ENCODE measurements around the gene BRINP3. TPM values are rescaled to one million over a fixed set of nuclear protein-coding genes. Genes with fewer than 3 reads are reported as not detected.

Gene BRINP3
- total RNA-seq, 4 donors from 2014 or later: 0.20 TPM; not detected in 3

- in situ Hi-C loops (cut with MboI; ENCODE audit: low sequenced_read_pairs in 4 of 4) (no loop called here), intact Hi-C loops (cut with DNase I; ENCODE audit: low total_unique reads) (no loop called here)
- Histone ChIP-seq H3K27ac (no peak overlapping the region), H3K4me3 (no peak overlapping the region), H3K36me3 (no peaks in the 10 kb centered on the region), H3K27me3 (no peaks in the 10 kb centered on the region), H3K9me3 (no peaks in the 10 kb centered on the region), H3K4me1 (no peaks in the 10 kb centered on the region)
- TF ChIP-seq CTCF (IDR thresholded peaks at IDR 0.05 in 4 of 5, conservative IDR thresholded peaks at IDR 0.05 in 1 of 5) (no peak), POLR2A (IDR thresholded peaks at IDR 0.05) (no peak)
- ATAC-seq: no peak
- DNase-seq: no peak
Measured at GRCh38 chr1:190353538-190354101, 124.0 kb downstream of the BRINP3 start.

DNA sequence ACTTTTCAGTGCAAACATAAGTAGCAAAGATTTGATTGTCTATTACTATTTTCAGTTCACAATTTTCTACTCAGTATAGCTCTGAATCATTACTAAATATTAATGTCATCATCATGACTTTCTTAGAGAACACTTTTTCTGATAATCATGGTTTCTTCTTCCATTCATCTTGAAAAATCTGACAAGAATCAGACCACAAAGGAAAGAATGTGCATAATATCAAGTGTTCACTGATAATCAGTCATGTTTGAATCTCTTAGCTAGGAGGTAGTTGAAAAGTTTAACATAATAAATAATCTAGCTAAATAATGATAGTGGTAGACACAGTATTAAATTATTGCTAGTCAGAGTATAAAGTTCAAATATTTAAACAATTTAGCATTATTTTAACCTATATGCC lies 133.2 kb downstream of the BRINP3 start:
- no peak for TF ChIP-seq CTCF (IDR thresholded peaks at IDR 0.05 in 4 of 5, conservative IDR thresholded peaks at IDR 0.05 in 1 of 5)
- TF ChIP-seq POLR2A (IDR thresholded peaks at IDR 0.05): no peak
- intact Hi-C loops (cut with DNase I; ENCODE audit: low total_unique reads): no loop called here
- H3K27ac ChIP-seq: no peak overlapping the region

DNA sequence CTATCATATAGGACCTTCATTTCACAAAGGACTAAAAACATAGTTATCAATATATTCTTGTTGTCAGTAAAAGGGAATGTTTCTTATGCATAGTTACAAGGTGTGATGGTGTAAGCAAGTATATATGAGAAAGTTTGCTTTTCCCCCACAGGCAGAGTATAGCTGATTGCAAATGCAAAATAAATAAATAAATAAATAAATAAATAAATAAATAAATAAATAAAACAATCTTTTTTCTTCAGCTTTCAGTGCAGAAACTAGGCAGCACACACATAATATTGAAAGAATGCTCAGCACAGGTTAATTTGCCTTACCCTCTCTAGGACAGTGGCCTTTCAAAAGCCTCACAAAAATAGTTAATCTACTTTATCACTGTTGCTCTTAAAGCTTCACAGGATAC lies 138.8 kb downstream of the BRINP3 start:
- intact Hi-C loops (cut with DNase I; ENCODE audit: low total_unique reads): no loop called here
- ATAC-seq (no peak), DNase-seq (no peak)
- Histone ChIP-seq H3K27me3 (no peaks in the 10 kb centered on the region), H3K4me1 (no peaks in the 10 kb centered on the region), H3K4me3 (no peak overlapping the region), H3K36me3 (no peaks in the 10 kb centered on the region), H3K9me3 (no peaks in the 10 kb centered on the region), H3K27ac (no peak overlapping the region)
- in situ Hi-C loops (cut with MboI; ENCODE audit: low sequenced_read_pairs in 4 of 4): loop anchor here in 1 of 4 donors (10.0 kb wide), 1 partner anchor 64 kb away; no protein-coding TSS in a partner anchor
- no peak for TF ChIP-seq POLR2A (IDR thresholded peaks at IDR 0.05)
- TF ChIP-seq CTCF (IDR thresholded peaks at IDR 0.05 in 4 of 5, conservative IDR thresholded peaks at IDR 0.05 in 1 of 5): no peak

More for the DNA sequence above, 133.2 kb downstream of the BRINP3 start:
- Histone ChIP-seq H3K36me3 (no peaks in the 10 kb centered on the region), H3K4me1 (no peaks in the 10 kb centered on the region), H3K9me3 (no peaks in the 10 kb centered on the region), H3K27me3 (no peaks in the 10 kb centered on the region), H3K4me3 (no peak overlapping the region)
- in situ Hi-C loops (cut with MboI; ENCODE audit: low sequenced_read_pairs in 4 of 4): no loop called here
- ATAC-seq (no peak), DNase-seq (no peak)

DNA sequence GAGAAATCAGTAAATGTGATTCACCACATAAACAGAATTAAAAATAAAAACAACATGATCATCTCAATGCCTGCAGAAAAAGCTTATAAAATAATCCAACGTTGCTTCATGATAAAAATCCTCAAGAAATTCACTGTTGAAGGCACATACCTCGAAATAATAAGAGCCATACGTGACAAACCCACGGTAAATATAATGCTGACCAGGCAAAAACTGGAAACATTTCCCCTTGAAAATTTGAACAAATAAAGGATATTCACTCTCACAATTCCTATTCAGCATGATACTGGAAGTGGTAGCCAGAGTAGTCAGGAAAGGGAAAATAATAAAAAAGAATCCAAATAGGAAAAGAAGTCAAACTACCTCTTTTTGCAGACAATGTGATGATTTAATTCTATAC lies 148.8 kb downstream of the BRINP3 start:
- no peaks in the 10 kb centered on the region for H3K36me3 ChIP-seq
- TF ChIP-seq CTCF (IDR thresholded peaks at IDR 0.05 in 4 of 5, conservative IDR thresholded peaks at IDR 0.05 in 1 of 5) (no peak), POLR2A (IDR thresholded peaks at IDR 0.05) (no peak)
- no peaks in the 10 kb centered on the region for H3K4me1 ChIP-seq
- no peak overlapping the region for H3K27ac ChIP-seq
- no peaks in the 10 kb centered on the region for H3K9me3 ChIP-seq
- no peak for DNase-seq
- ATAC-seq: no peak
- intact Hi-C loops (cut with DNase I; ENCODE audit: low total_unique reads): no loop called here
- H3K27me3 ChIP-seq: no peaks in the 10 kb centered on the region
- no peak overlapping the region for H3K4me3 ChIP-seq
- in situ Hi-C loops (cut with MboI; ENCODE audit: low sequenced_read_pairs in 4 of 4): no loop called here

GRCh38 chr1:190328361-190328760 lies 149.3 kb downstream of the BRINP3 start:
- DNase-seq (no peak), ATAC-seq (no peak)
- no peaks in the 10 kb centered on the region for H3K27me3 ChIP-seq
- H3K4me3 ChIP-seq: no peak overlapping the region
- TF ChIP-seq POLR2A (IDR thresholded peaks at IDR 0.05): no peak
- TF ChIP-seq CTCF (IDR thresholded peaks at IDR 0.05 in 4 of 5, conservative IDR thresholded peaks at IDR 0.05 in 1 of 5): no peak
- in situ Hi-C loops (cut with MboI; ENCODE audit: low sequenced_read_pairs in 4 of 4): no loop called here
- no peaks in the 10 kb centered on the region for H3K9me3 ChIP-seq
- H3K27ac ChIP-seq: no peak overlapping the region
- intact Hi-C loops (cut with DNase I; ENCODE audit: low total_unique reads): no loop called here
- no peaks in the 10 kb centered on the region for H3K4me1 ChIP-seq
- no peaks in the 10 kb centered on the region for H3K36me3 ChIP-seq

Measured in gastrocnemius medialis (tissue), 4 donors.